ENCODE measurements around the gene PATJ.
A peak's percentile ranks its signal among the peaks of the same experiment; 100 is the strongest.

PATJ gene

DNA sequence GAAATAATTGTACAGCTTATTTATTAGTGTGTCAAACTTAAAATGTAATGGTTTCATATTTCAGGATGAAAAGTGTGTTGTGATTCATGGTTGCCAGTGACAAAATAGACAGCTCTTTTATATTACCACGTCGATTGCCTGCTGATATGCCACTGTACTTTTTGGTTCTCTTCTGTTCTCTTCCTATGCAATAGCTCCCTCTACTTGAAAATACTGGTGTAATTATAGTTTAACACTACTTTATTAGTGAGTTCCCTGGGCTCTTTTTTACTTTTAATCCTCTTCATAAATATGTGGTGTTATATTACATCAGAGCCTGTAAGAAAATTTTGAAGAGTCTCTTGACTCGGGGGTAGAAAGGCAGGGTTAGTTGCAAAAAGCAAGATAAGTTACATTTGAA lies 111.3 kb downstream of the PATJ start:
- no peak for TF ChIP-seq BACH2 (CRISPR knock-in tag; IDR thresholded peaks at IDR 0.05; ENCODE audit: borderline replicate concordance)
- ATAC-seq, result peak; percentile 68

GRCh38 chr1:61864489-61864888 lies 122.2 kb downstream of the PATJ start:
- no peak for TF ChIP-seq CSRNP3 (CRISPR knock-in tag; IDR thresholded peaks at IDR 0.05)
- TF ChIP-seq, protein P1, sequence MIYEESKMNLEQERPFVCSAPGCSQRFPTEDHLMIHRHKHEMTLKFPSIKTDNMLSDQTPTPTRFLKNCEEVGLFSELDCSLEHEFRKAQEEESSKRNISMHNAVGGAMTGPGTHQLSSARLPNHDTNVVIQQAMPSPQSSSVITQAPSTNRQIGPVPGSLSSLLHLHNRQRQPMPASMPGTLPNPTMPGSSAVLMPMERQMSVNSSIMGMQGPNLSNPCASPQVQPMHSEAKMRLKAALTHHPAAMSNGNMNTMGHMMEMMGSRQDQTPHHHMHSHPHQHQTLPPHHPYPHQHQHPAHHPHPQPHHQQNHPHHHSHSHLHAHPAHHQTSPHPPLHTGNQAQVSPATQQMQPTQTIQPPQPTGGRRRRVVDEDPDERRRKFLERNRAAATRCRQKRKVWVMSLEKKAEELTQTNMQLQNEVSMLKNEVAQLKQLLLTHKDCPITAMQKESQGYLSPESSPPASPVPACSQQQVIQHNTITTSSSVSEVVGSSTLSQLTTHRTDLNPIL (CRISPR knock-in tag; IDR thresholded peaks at IDR 0.05; ENCODE audit: low read depth), result no peak
- no peak for TF ChIP-seq ZC3H10 (CRISPR knock-in tag; IDR thresholded peaks at IDR 0.05)
- no peak for TF ChIP-seq TCF4 (CRISPR knock-in tag; IDR thresholded peaks at IDR 0.05; ENCODE audit: borderline replicate concordance)
- no peak for TF ChIP-seq ARNTL (CRISPR knock-in tag; IDR thresholded peaks at IDR 0.05; ENCODE audit: borderline replicate concordance, low read depth)
- TF ChIP-seq OSR1 (CRISPR knock-in tag; IDR thresholded peaks at IDR 0.05), result no peak
- TF ChIP-seq PATZ1 (CRISPR knock-in tag; IDR thresholded peaks at IDR 0.05; ENCODE audit: borderline replicate concordance), result no peak
- TF ChIP-seq CSDC2 (CRISPR knock-in tag; IDR thresholded peaks at IDR 0.05), result no peak
- TF ChIP-seq ESRRG (CRISPR knock-in tag; IDR thresholded peaks at IDR 0.05), result no peak
- no peak for TF ChIP-seq RARB (CRISPR knock-in tag; IDR thresholded peaks at IDR 0.05)
- TF ChIP-seq ZFP3 (CRISPR knock-in tag; IDR thresholded peaks at IDR 0.05), result no peak
- TF ChIP-seq ZNF70 (CRISPR knock-in tag; IDR thresholded peaks at IDR 0.05), result no peak
- no peak for TF ChIP-seq GLIS3 (CRISPR knock-in tag; IDR thresholded peaks at IDR 0.05)
- TF ChIP-seq ZNF565 (CRISPR knock-in tag; conservative IDR thresholded peaks at IDR 0.05; ENCODE audit: low read depth), result no peak
- no peak for ATAC-seq

DNA sequence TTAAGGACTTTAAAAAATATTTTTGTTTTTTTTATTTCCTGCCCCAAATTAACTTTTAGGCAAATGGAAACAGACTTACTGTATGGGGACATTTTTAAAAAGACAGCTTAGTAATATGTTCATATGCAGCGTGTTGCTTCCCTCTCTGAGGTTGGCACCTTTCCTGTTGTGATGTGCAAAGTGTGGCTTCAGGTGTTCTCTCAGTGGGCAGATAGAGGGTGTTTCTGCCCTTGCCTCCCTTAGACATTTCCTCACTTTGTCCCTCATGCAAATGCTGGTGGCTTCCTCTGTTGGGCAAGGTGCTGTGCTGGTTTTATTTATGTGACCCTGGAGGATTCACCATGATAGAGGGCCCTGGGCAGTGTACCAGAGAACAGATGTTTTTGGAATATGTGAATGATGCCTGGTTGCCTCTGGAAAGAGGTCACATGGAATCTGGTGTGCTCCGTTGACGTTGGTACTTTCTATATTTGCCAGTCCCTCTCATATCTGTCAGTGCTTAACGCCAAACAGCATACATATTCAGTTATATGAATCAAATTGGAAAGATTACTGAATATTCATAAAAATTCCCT lies 123.5 kb downstream of the PATJ start:
- TF ChIP-seq CSRNP3 (CRISPR knock-in tag; IDR thresholded peaks at IDR 0.05) (no peak), TSHZ2 (CRISPR knock-in tag; IDR thresholded peaks at IDR 0.05) (no peak), ZNF70 (CRISPR knock-in tag; IDR thresholded peaks at IDR 0.05) (no peak), PATZ1 (CRISPR knock-in tag; IDR thresholded peaks at IDR 0.05; ENCODE audit: borderline replicate concordance) (no peak), ZFP3 (CRISPR knock-in tag; IDR thresholded peaks at IDR 0.05) (no peak), ISL1 (CRISPR knock-in tag; IDR thresholded peaks at IDR 0.05) (no peak), CSDC2 (CRISPR knock-in tag; IDR thresholded peaks at IDR 0.05) (no peak), OSR1 (CRISPR knock-in tag; IDR thresholded peaks at IDR 0.05) (no peak), TCF4 (CRISPR knock-in tag; IDR thresholded peaks at IDR 0.05; ENCODE audit: borderline replicate concordance) (no peak), ZFP30 (CRISPR knock-in tag; IDR thresholded peaks at IDR 0.05) (no peak), ZC3H10 (CRISPR knock-in tag; IDR thresholded peaks at IDR 0.05) (no peak), ESRRG (CRISPR knock-in tag; IDR thresholded peaks at IDR 0.05) (no peak)
- TF ChIP-seq, protein P1 (CRISPR knock-in tag; IDR thresholded peaks at IDR 0.05; ENCODE audit: low read depth), result no peak
- ATAC-seq, result no peak
